GM12892 (cell line): ENCODE results near the gene SUPT20H. TPM values are rescaled to one million over a fixed set of nuclear protein-coding genes. Genes with fewer than 3 reads are reported as not detected.

Experiments
- DNase-seq: peaks from one replicate; pipeline ENCODE4 v3.0.0; 2011; ENCODE audit not compliant: insufficient read length
- FAIRE-seq: peaks from 2 replicates; lab custom pipeline; 2011; peaks lifted over from hg19 to GRCh38; lab: Jason Lieb, UNC
- POLR2A ChIP-seq: IDR thresholded peaks from 2 replicates; pipeline ENCODE4 v1.6.1; 2011; ENCODE audit warnings: low read depth, low read length, control low read depth
- POLR2AphosphoS5 ChIP-seq: IDR thresholded peaks from 2 replicates; pipeline ENCODE4 v1.6.1; 2011; ENCODE audit warnings: low read depth, low read length, control low read depth
- TAF1 ChIP-seq: IDR thresholded peaks from 2 replicates; pipeline ENCODE4 v1.6.1; 2011; ENCODE audit warnings: low read depth, mild to moderate bottlenecking, control low read depth, low read length, borderline replicate concordance
- polyA plus RNA-seq: library from polyadenylated mRNA; unstranded; fragments of >200 nt; gene quantifications from one replicate; pipeline ENCODE4 v1.2.1, GENCODE V29; 2012; ENCODE audit warnings: missing spikeins, inconsistent platforms; ENCODE audit not compliant: missing spikeins

The SUPT20H gene
- 38.8 TPM for polyA plus RNA-seq

GRCh38 chr13:37058910-37059847 lies at the start of gene SUPT20H:
Gene SUPT20H (minus strand): TSS chr13:37059688. CDS start chr13:37051490, 8,198 bp downstream.
- FAIRE-seq (peak; percentile 96), DNase-seq (peak; percentile 57)
- 0 out of 2 replicates have a peak, but pooled peaks have one; percentile 66 for TF ChIP-seq TAF1
- peak; percentile 90 for TF ChIP-seq POLR2A
- TF ChIP-seq POLR2AphosphoS5, result peak; percentile 55; the same call in 1 of the 2 replicates

GRCh38 chr13:37109051-37109678 lies 49.7 kb upstream of the SUPT20H start:
- TF ChIP-seq POLR2A (no peak), POLR2AphosphoS5 (no peak), TAF1 (no peak)
- no peak for DNase-seq
- peak; percentile 17 for FAIRE-seq

GRCh38 chr13:37107868-37108267 lies 48.4 kb upstream of the SUPT20H start:
- no peak for FAIRE-seq
- TF ChIP-seq TAF1 (no peak), POLR2A (no peak), POLR2AphosphoS5 (no peak)

GRCh38 chr13:37107456-37107855 lies 48.0 kb upstream of the SUPT20H start:
- FAIRE-seq (no peak), DNase-seq (no peak)
- TF ChIP-seq POLR2A (no peak), POLR2AphosphoS5 (no peak), TAF1 (no peak)

More at GRCh38 chr13:37107868-37108267, 48.4 kb upstream of the SUPT20H start:
- no peak for DNase-seq

- DNase-seq (no peak), FAIRE-seq (no peak)
- TF ChIP-seq POLR2AphosphoS5 (no peak), TAF1 (no peak)
These were observed 47.2 kb upstream of the SUPT20H start for GRCh38 chr13:37106642-37107041.

GRCh38 chr13:37105251-37105714 lies 45.8 kb upstream of the SUPT20H start, which contains the start of gene CSNK1A1L:
Gene CSNK1A1L (minus strand): TSS chr13:37105664. CDS start chr13:37105256, 408 bp downstream.
- TF ChIP-seq TAF1 (no peak), POLR2A (no peak), POLR2AphosphoS5 (no peak)
- DNase-seq (no peak), FAIRE-seq (no peak)

- TF ChIP-seq POLR2AphosphoS5, result no peak
- TF ChIP-seq TAF1, result no peak
- TF ChIP-seq POLR2A, result no peak
- DNase-seq (no peak), FAIRE-seq (no peak)
These were observed 43.4 kb upstream of the SUPT20H start for GRCh38 chr13:37102896-37103295.

- TF ChIP-seq POLR2A, result no peak
- TF ChIP-seq POLR2AphosphoS5, result no peak
- TF ChIP-seq TAF1, result no peak
- DNase-seq, result no peak
- no peak for FAIRE-seq
These were observed 41.7 kb upstream of the SUPT20H start for GRCh38 chr13:37101201-37101600.

GRCh38 chr13:37100731-37101130 lies 41.2 kb upstream of the SUPT20H start:
- TF ChIP-seq TAF1, result no peak
- no peak for TF ChIP-seq POLR2A
- no peak for TF ChIP-seq POLR2AphosphoS5
- FAIRE-seq (no peak), DNase-seq (no peak)

GRCh38 chr13:37097076-37097475 lies 37.6 kb upstream of the SUPT20H start:
- FAIRE-seq, result no peak
- no peak for TF ChIP-seq POLR2AphosphoS5
- no peak for TF ChIP-seq POLR2A
- TF ChIP-seq TAF1, result no peak
- DNase-seq, result no peak

- FAIRE-seq (no peak), DNase-seq (no peak)
- no peak for TF ChIP-seq POLR2AphosphoS5
- TF ChIP-seq POLR2A, result no peak
- TF ChIP-seq TAF1, result no peak
These were observed 35.4 kb upstream of the SUPT20H start for GRCh38 chr13:37094840-37095239.
